SH-SY5Y (cell line): Measurements from ENCODE around the gene PSMB7.

Experiments used
- GATA2 ChIP-seq: IDR thresholded peaks from 2 replicates; pipeline ENCODE4 v1.6.1; 2011; ENCODE audit warnings: mild to moderate bottlenecking, low read depth, low read length
- GATA3 ChIP-seq: IDR thresholded peaks from 2 replicates; pipeline ENCODE4 v1.6.1; 2011; ENCODE audit warnings: low read depth, mild to moderate bottlenecking, low read length, moderate library complexity

DNA sequence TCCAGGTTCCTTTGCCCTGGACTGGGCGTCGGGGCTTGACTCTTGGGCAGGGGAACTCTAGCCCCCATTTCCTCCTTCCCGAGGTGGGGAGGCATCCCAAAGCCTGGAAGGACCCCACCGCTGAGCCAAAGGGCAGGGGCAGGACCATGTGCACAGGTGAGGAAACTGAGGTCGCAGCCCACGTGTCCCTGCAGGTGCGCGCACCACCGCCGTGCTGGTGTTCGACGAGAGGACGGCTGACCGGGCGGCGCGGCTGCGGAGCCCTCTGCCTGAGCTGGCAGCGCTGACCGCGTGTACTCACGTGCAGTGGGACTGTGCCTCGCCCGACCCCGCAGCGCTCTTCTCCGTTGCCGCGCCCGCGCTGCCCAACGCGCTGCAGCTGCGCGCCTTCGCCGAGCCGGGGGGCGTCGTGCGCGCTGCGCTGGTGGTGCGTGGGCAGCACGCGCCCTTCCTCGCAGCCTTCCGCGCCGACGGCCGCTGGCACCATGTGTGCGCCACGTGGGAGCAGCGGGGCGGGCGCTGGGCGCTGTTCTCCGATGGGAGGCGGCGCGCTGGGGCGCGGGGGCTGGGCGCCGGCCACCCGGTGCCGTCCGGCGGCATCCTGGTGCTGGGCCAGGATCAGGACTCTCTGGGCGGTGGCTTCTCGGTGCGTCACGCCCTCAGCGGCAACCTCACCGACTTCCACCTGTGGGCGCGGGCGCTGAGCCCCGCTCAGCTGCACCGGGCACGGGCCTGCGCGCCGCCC is 37.8 kb upstream of the PSMB7 start:
- no peak for TF ChIP-seq GATA2
- TF ChIP-seq GATA3: no peak
